ENCODE data around the gene ZSCAN31. TPM values are rescaled to one million over a fixed set of nuclear protein-coding genes. Genes with fewer than 3 reads are reported as not detected.

Gene ZSCAN31
- total and polyA plus RNA-seq, 9 of the 15 experiments (the other 6 are each of a cell fraction or from before 2014, with no cell fraction given): 3.9 to 12.1 (median 7.0) TPM

- TF ChIP-seq NBN (IDR thresholded peaks at IDR 0.05; ENCODE audit: low read depth) (peak; percentile 73; the same call in 1 of the 2 replicates), KAT2B (IDR thresholded peaks at IDR 0.05; ENCODE audit: low read depth, low read length) (no peak), ZNF395 (CRISPR knock-in tag; IDR thresholded peaks at IDR 0.05) (no peak), DEAF1 (CRISPR knock-in tag; IDR thresholded peaks at IDR 0.05) (peak; percentile 67), HMBOX1 (IDR thresholded peaks at IDR 0.05) (peak; percentile 88), MYNN (IDR thresholded peaks at IDR 0.05) (no peak), MYNN (CRISPR knock-in tag; IDR thresholded peaks at IDR 0.05) (no peak), NFIC (IDR thresholded peaks at IDR 0.05) (peak; percentile 20; the same call in 1 of the 2 replicates), CC2D1A (IDR thresholded peaks at IDR 0.05) (peak; percentile 72; the same call in 1 of the 2 replicates), NCOA2 (IDR thresholded peaks at IDR 0.05; ENCODE audit: partially characterized antibody in 2 of 2) (no peak), UBTF (IDR thresholded peaks at IDR 0.05; ENCODE audit: borderline replicate concordance in 1 of 2, low read depth in 2 of 2, low read length in 2 of 2) (no peak), ZNF586 (CRISPR knock-in tag; conservative IDR thresholded peaks at IDR 0.05) (no peak), ZNF699 (CRISPR knock-in tag; IDR thresholded peaks at IDR 0.05; ENCODE audit: insufficient replicate concordance) (no peak), HDAC8 (tag; IDR thresholded peaks at IDR 0.05) (no peak), ZC3H11A (IDR thresholded peaks at IDR 0.05; ENCODE audit: low read depth, low read length) (no peak), ZNF780A (CRISPR knock-in tag; IDR thresholded peaks at IDR 0.05) (no peak), PURB (CRISPR knock-in tag; IDR thresholded peaks at IDR 0.05; ENCODE audit: low read depth) (no peak), ZFP36 (IDR thresholded peaks at IDR 0.05; ENCODE audit: low read depth, low read length, partially characterized antibody) (no peak), PPARD (CRISPR knock-in tag; IDR thresholded peaks at IDR 0.05) (no peak), POLR2H (tag; IDR thresholded peaks at IDR 0.05; ENCODE audit: low read depth) (no peak), RCOR1 (IDR thresholded peaks at IDR 0.05; ENCODE audit: borderline replicate concordance in 1 of 2, low read depth in 2 of 2, low read length in 2 of 2) (peak in 1 of 2 experiments; percentile 80; a peak in 1 of 4 replicates), ZBTB17 (CRISPR knock-in tag; IDR thresholded peaks at IDR 0.05) (no peak)
These were observed 20.1 kb upstream of the ZSCAN31 start (continued) for GRCh38 chr6:28355743-28356665.

Measured in K562 (cell line).